GM21723 (cell line): ENCODE data around the gene PDS5B.

Experiments used
- ATAC-seq: cut with Tn5 transposase; IDR thresholded peaks from one replicate; pipeline ENCODE4 v1.9.1; 2021; ENCODE audit warnings: mild to moderate bottlenecking, moderate library complexity; ENCODE audit not compliant: unreplicated experiment

PDS5B gene

DNA sequence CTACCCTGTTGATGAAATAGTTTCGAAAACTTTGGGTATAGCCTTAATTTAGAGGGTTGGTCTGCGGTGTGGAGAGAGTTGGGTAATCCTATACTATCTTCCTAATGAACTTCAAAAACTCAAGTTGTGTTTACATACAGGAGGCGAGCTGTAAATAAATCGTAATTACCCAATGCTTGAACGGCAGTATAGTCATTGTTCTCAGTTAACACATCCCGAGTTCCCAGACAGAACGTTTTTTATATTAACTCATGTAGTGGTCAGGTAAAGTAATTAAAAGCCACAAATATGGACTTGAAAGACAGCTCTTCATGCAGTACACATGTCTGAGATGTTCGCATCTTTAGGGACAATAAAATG, 1.5 kb downstream of the PDS5B start:
- ATAC-seq = no peak

- no peak for ATAC-seq
Measured at GRCh38 chr13:32588736-32589135, 2.5 kb downstream of the PDS5B start.

DNA sequence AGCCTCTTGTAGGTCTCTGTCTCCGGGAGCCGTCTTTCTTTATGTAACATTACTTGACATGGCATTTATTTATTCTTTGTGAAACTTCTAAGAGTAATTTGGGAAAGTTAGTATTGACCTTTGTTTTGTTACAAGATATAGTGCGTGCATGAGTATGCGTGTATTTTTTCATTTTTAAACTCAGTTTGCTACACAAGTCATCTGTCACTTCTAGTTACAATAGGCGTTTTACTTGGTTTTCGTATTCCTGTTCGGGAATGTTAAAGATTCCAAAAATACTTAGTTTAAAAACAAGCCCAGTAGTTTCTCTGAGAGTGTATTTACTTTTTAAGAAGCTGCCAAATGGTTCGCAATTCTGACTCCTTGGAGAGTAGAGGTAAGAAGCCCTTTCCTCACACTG, 3.2 kb downstream of the PDS5B start:
- ATAC-seq = no peak

DNA sequence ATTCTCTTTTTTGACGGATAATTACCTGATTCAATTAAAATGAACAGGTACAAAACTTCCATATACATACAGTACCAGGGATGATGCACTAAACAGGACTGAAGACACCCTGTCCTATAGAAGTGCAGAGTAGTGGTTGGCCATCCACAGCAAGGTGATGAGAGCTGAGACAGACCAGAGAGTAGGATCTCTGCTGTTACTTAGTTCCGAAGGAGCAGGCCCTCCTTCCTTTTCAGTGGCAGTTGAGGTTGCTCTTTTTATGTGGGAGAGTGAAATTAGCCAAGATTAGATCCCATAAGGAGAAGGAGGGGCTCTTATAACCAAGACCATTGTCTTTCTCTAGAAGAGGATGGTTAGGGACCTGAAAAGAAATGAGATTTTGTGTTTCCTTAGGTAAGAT, 4.0 kb downstream of the PDS5B start:
- no peak for ATAC-seq

DNA sequence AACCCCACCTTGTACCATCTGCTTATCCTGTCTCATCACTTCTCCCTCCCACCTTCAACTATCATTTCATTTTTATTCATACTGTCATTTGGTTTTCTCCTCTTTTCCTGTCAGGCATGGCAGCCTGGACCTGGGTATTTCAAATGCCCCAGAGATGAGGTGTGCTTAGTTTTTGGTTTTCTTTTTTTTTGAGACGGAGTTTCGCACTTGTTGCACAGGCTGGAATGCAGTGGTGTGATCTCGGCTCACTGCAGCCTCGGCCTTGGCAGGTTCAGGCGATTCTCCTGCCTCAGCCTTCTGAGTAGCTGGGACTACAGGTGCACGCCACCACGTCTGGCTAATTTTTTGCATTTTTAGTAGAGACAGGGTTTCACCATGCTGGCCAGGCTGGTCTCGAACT, 5.8 kb downstream of the PDS5B start:
- no peak for ATAC-seq

DNA sequence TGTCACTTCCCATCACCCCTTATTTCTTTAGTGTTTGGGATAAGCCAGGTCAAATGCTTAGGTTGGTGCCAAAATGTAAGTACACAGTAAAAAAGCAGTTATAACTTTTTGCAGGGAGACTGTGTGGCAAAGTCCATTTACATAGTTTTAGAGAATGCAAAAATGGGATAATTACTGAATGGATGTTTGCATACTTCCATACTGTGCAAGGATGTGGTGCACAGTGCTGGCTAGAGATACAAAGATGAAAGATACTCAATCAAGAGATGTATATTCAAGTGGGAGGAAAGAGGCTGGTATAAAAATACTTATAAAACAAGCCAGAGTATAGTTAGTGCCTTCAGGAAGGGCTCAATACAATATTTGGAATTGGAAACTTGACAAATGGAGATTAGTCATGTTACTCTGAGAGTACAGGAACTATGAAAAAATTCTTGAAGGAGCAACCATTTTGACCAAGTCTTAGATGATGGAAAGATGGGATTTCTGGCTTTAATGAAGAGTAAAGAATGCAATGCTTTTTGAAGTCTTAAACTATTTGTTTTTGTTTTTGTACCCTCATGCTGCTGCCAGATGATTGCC, 8.0 kb downstream of the PDS5B start:
- ATAC-seq = no peak

DNA sequence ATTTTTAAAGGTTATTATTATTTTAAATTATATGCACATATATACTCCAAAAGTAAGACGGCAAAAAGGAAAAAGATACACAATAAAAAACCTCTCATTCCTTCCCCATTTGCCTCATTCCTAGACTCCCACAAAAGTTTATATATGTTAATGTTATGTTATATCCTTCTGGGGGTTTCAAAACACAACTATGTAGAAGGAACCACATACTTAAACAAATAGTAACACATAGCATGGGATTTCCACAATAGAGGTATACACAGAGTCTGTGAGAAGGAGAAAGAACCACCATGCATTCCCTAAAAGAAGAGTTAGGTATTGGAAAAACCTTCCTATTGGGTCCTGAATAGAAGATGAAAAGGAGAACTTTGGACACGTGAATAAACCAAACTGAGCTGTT, 9.1 kb downstream of the PDS5B start:
- no peak for ATAC-seq

DNA sequence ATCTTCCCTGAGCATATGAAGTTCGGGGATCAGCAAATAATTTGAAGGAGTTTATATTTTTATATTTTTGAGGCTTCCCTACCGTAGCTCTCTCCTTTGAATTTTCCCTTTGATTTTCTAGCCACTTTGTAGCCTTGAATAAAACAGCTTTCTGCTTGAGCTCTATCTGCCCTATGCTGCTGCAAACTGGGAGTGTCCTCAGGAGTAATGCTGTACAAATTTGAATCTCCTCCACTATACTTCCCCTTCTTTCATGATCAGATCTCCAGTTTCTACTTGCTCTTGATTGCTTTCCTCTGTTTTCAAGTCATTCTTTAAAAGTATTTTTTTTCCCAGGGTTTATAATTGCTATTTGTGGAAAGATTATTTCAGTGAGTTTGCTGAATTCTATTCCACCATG, 14.6 kb downstream of the PDS5B start:
- ATAC-seq = no peak

GRCh38 chr13:32609428-32609827, 23.2 kb downstream of the PDS5B start:
- ATAC-seq = no peak

GRCh38 chr13:32610538-32610937, 24.3 kb downstream of the PDS5B start:
- ATAC-seq = no peak

GRCh38 chr13:32610977-32611376, 24.7 kb downstream of the PDS5B start:
- ATAC-seq = no peak

- ATAC-seq = no peak
Measured at GRCh38 chr13:32616883-32617511, 30.7 kb downstream of the PDS5B start.

- ATAC-seq = no peak
Measured at GRCh38 chr13:32622827-32623226, 36.6 kb downstream of the PDS5B start.

DNA sequence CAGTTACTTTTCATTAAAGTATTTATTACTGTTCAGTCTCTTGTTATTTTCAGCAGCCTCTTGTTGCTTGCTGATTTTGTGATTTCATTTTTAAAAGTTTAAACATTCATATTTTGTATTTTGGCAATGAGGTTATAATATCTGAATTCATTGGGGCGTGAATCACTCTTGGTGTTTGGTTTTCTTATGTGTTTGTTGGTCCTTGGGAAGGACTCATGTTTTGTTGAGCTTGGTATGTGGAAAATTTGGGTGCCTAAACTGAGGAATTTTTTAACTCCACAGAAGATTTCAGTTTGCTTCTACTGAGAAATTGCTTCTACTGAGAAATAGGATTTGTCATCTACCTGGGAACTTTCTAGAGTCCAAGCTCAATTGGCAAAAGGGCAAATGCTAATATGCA, 38.2 kb downstream of the PDS5B start:
- no peak for ATAC-seq

DNA sequence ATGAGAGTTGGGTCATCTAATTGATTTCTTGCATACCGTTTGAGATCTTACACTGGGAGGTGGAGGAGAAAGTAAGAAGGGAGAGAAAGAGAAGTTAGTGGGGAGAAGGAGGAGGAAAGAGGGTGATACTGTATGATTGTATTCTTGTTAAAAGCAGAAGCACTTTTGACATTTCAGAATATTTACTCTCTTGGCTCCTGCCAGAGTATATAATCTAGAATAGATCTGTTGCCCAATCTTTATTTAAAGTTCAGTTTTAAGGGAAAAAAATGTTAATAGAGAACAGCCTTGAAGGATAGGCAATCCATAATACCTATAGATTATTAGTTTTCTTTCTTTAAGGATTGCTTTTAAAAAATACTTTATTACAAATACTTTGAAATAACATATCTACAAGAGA, 41.5 kb downstream of the PDS5B start:
- no peak for ATAC-seq

GRCh38 chr13:32629313-32629712, 43.1 kb downstream of the PDS5B start:
- no peak for ATAC-seq

- no peak for ATAC-seq
Measured at GRCh38 chr13:32629866-32630265, 43.6 kb downstream of the PDS5B start.

- no peak for ATAC-seq
Measured at GRCh38 chr13:32632343-32632909, 46.2 kb downstream of the PDS5B start.

DNA sequence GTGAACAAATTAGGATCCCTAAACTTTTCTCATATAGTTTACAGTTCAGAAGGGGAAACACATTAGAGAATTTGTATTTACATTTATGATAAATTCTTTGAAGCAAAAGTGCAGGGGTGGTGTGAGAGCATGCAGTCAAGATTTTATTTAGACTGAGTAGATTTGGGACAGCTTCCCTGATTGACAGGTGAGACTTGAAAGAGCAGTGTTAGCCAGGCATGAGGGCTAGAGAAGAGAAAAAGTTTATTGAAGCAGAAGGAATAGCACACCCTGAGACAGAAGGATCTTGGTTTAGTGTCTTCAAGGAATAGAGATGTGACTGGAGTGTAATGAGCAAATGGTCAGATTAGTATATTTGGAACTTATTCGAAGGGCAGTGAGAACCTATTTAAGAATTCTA, 50.5 kb downstream of the PDS5B start:
- no peak for ATAC-seq

DNA sequence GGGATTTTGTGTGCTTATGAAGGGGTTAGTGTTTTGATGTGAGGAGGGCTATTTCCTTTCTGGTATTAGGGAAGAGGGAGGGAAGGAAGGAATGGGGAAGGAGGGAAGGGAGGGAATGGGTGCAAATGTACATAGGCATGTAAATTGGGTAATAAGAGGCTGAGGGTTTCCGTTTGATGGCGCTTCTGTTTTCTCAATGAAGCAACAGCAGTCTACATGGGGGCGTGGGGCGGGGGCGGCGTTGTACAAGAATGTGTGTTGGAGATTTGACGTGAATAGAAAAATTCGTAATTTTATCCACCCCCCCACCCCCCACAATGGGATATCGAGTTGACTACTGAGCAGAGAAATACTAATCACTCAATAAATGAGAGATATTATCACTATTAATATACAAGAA, 52.5 kb downstream of the PDS5B start:
- no peak for ATAC-seq

GRCh38 chr13:32639502-32640105, 53.4 kb downstream of the PDS5B start:
- peak; percentile 59 for ATAC-seq

GRCh38 chr13:32642316-32642715, 56.1 kb downstream of the PDS5B start:
- ATAC-seq = no peak
